SKM-1 treated with dmso at 0.1 percent for 144 hours (cell line): ENCODE results near the gene MYO1E.
A peak's percentile ranks its signal among the peaks of the same experiment; 100 is the strongest.
"Not testable (repeated sequence)": the region's sequence is repeated elsewhere in the genome, so short reads cannot be mapped to it uniquely, and the experiment has no call there.

Source experiments
- DNase-seq: peaks from one replicate; lab custom pipeline; 2025; ENCODE audit not compliant: unreplicated experiment; lab: John Stamatoyannopoulos, UW

Gene MYO1E

DNA sequence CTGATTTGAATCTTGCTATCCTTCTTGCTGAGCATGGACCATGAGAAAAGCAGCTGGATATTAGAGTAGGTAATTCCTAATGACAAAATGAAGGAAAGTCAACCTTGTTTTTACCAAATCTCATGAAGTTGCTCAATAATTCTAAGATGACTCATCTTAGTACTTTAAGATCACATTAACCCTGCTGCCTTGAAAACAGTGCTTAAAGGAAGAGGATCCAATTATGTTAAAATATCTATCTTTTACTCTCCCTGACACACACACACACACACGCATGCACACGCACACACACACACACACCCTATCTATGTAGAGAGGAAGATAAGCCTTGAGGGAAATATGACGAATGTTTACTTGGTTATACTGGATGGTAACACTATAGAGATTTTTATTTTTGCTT is 16.0 kb upstream of the MYO1E start:
- peak; percentile 34 for DNase-seq

DNA sequence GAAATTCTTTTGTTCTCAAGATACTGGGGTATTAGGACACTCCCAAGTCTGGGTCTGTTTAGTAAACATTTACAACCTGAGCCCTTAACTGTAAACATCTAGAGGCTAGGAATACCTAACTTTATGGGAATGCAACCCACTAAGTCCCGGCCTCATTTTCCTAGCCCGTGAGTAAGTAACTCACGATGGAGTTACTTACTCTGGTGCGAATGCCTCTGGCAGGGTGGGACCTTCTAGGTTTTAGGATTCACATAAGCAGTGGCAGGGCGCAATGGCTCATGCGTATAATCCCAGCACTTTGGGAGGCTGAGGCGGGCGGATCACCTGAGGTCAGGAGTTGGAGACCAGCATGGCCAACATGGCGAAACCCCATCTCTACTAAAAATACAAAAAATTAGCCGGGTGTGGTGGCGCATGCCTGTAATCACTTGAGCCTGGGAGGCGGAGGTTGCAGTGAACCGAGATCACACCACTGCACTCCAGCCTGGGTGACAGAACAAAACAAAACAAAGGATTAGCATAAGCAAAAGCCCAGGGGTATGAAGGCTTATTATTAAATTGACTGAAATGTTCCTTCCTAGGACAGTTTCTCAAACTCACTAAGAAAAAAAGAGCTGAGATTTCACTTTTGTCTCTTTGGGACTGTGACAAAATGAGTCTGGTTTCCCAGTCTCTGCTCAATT is 14.7 kb upstream of the MYO1E start:
- not testable (repeated sequence) for DNase-seq

DNA sequence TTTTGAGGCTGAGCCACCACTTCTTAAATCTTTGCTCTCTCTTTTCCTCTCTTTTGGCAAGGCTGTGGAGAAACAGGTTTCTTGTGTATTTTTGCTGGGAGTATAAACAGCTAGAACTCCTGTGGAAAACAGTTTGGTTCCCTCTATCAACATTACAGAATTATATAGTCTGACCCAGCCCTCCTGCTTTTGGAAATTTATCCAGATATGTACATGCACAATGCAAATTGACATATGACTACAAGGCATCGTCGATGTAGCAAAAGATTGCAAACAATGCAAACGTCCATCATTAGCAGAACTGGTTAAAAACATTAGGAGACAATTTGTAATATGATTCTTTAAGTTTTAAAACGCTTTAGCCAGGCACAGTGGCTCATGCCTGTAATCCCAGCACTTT is 12.5 kb upstream of the MYO1E start:
- no peak for DNase-seq

DNA sequence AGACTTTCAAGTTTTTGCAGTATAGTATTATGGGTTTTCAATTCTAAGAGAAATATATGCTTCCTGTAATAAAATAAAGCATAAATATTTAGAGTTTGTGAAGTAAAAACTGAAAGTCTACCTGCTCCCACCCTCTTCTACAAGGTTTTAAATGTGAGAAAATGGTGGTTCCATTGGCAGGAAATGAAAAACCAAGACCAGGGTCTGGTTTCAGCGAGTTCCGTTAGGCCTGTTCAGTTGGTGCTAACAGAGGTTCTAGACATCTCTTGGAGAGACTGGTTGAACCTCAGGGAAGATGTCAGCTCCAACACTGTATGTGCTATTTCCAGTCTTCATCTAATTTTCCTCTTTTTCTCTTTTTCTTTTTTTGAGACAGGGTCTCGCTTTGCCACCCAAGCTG is 11.8 kb upstream of the MYO1E start:
- no peak for DNase-seq

DNA sequence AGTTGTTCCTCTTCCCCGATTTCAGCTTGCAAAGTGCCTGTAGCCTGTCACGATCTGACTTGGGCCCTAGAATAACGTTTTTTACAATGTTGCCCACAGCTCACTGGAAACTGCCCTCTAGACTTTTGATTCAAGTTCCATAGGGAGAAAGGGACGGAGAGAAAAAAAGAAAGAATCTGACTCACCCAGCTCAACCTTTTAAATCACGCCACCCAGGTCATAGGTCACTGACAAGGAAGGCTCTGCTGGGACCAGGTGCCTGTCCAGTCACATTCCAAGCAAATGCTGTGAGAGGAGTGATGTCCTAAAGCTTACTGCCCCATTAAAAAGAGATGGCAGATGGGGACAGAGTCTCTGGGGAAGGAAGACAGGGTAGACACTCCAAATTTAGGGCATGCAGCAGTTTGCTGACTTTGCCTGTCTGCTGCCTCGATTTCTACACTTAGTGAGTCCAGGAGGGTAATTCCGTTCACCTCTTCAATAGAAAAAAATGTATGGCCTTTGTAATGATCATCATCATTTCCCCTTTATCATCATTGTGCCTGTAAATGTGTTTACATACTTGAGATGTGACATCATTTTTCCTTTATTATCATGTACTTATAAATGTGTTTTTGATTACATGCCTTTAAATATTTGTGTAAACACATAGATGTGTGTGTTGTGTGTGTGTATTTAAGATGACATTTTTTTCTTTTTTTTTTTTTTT is 8.4 kb upstream of the MYO1E start:
- no peak for DNase-seq

DNA sequence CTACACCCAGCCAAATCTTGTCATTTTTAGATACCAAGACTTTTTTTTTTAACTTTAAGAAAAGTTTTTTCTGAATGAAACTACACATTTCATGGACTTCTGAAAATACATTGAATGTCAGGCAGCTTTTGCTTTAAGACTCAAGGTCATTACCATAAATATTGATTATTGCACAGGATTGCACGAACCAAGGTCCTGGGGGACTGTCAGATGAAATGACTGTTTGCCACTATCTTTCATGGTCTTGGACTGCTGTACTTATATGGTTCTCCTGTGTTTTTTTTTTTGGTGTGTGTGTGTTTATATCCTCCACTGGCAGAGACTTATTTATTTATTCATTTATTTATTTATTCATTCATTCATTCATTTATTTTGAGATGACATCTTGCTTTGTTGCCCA is 6.9 kb upstream of the MYO1E start:
- no peak for DNase-seq

DNA sequence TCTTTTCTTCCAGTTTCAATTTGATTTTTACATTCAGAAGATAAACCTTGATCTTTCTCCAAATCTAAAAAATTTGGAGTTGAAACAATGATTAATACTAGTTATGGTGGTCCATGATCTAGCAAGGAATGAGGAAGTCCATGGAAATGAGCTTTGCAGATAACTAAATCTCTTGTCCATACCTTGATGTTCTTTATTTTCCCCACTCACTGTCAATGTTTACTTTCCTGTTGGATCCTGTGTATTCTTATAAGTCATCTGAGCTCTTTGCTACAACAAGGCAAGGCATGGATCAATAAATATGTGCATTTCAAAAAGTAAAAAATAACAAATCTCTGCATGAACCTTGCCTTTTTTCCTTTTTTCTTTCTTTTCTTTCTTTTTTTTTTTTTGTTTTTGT is 6.2 kb upstream of the MYO1E start:
- no peak for DNase-seq

DNA sequence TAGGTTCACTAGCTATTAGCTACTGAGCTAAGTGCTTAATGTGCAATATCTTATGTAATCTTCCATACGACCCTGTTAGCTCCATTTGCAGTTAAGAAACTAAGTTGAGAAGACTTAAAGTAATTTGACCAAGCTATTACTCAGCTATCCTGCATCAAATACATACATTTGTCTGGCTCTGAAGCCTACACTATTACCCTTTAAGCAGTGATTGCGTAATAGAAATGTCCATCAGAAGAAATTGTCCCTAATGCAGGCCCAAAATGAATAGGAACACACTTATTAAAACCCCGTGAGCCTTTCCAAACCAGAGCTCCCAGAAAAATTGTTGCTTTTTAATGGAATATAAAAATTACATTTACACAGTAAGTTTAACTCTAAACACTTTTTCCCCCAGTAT is 5.3 kb upstream of the MYO1E start:
- DNase-seq: no peak

DNA sequence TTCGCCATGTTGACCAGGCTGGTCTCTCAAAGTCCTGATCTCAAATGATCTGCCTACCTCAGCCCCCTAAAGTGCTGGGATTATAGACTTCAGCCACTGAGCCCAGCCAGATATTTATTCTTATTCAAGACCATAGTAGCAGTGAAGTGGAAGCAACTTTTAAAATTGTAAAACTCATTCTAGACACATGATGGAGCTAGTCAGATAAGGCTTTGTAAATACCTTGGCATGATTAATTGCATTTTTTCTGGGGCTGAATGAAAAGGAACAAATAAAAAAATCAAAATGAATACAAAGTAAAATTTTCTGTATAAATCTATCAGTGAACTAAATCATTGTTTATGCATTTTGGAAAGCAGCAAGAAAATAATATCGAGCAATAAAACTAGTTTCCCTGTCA is 4.1 kb upstream of the MYO1E start:
- no peak for DNase-seq

DNA sequence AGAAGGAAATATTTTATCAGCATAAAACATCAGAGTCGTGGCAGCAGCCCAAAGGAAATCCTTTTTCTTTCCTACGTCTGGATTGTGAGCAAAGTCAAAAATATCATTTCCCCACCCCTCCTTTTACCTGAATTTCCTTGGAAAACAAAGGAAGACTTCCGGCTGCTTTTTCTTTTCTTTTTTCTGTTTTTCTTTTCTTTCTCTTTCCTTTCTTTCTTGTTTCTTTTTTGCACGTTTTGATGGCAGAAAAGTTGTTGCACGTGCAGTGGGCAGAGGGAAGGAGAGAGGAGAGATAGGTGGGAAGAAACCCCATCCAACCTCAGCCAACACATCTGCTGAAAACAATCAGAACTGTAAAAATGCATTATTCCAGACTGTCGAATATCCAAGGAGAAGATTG is 544 bp upstream of the MYO1E start:
- no peak for DNase-seq

DNA sequence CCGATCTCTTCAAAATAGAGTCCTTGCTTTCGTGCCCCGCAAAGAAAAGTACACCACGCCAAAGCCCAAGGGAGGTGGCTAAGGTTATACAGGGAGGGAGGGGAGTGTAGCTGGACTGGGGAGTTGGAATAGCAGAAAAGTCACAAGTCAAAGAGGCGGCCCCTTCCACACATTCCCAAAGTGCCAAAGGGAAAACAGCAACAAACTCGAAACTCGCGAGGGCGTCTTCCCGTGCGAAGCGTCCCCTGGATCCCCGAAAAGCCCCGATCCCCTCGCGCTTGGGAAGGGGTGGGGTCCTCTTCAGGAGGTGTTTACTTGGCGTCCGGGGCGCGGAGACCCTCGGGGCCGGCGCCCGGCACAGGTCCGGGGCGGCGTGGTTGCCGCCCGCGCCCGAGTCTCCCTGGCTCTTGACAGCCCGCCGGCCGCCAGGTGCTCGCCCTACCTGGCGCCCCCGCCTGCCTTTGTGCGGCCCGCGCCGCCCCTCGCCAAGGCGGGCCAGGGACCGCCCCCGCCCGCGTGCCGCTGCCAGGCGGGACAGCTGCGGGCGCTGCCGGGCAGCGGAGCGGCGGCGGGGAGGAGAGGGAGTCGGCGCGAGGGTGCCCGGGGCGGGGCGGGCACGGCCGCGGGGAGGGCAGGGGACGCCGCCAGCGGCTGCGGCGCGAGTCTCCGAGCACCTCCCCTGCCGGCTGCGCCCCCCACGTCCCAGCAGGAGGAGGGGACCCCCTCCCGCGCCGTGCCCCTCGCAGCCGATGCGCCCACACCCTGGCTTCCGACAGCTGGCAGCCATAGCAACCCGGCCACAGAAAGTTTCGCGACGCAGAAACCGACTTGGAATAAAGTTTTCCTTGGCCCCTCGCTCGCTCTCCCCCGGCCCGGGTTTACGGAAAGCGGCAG is 966 bp downstream of the MYO1E start:
- DNase-seq: no peak

DNA sequence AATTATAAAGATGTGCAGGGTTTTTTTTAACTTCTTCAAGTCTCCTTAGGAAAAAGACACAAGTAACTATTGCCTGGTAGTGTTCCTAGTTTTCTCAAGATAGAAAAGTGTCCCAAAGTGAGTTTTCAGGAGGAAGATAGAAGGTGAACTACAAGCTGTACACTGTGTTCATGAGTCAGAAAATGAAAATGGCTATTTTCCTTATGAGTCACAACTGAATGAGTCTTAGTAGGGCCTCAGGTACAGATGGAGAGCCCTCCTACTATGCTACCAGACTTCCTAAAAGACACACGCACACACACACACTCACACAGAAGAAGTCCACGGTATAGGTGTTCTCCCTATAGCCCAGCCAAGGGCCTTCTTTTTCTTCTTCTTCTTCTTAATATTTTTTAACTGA is 3.1 kb downstream of the MYO1E start:
- no peak for DNase-seq

DNA sequence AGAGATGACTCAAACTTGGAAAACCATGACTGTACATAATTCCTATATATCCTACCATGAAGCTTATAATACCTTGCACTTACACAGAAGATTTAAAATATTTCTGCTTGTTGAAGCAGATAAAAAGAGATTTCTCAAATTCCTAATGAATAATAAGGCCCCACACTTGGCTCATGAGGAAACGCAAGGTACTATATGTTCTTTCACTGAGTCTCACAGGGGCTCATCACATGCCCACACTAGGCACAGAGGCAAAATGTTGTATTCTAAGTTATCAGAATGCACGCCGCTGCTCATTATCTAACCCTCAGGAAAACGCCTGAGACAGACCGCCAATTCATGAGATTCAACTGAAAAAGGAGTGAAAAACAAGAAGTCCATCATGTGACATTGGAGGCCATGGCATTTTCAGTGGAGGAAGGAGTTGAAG is 5.6 kb downstream of the MYO1E start:
- DNase-seq: no peak

DNA sequence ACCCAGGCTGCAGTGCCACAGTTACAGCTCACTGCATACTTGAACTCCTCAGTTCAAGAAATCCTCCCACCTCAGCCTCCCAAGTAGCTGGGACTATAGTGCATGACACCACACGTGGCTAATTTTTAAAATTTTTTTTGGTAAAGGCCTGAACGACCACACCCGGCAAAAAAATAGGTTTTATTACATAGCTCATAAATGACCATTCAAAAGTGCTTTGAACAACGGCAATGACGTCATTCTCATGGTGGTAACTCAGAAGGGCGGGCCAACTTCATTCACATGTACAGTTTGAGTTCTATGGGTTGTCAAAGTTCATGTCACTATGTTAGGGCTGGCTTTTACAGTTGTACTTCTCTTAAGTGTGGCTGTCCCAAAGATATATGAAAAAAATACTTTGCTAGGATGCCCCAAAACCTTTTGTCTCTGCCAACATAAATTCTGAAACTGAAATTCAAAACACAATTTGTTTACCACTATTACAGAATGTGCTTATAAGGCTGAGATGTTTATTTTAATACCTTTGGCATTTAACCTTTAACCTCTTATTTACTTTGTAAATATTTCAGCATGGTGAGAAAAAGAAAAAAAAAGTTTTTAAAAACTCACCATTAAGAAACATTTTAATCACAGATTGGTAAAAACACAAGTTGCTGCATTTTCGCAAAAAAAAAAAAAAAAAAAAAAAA is 6.2 kb downstream of the MYO1E start:
- no peak for DNase-seq

DNA sequence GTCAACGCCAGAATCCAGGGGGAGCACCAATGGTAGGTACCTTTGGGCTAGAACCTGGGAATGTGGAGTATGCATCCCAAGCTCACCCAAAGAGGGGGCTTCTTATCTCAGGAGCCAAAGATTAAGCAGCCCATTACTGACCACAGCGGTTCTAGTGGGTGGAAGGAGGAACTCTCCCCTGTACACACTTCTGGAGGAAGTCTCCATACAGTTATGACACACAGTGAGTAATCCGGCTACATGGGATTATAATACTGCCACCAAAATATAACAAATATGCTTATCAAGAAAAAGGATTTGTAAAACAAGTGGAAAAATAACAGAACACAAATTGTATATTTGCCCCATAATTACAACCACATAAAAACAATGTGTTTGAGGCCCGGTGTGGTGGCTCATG is 8.4 kb downstream of the MYO1E start:
- peak; percentile 24 for DNase-seq

DNA sequence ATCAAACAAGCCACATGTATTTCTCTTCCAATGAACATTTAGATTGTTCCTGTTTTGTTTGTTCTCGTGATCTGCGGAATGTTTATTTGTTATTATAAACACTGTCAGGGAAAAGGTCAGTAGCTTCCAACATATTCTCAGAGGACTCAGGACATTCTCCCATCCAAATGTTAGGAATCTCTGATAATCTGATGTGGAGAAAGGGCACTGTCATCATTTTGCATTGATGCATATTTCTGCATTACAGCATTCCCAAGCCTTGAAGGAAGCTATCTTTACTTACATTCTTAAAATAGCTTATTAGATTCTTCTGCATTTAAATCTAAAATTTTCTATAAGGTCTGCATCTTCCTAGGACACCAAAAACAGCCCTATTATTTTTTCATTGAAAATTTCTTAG is 10.3 kb downstream of the MYO1E start:
- no peak for DNase-seq

DNA sequence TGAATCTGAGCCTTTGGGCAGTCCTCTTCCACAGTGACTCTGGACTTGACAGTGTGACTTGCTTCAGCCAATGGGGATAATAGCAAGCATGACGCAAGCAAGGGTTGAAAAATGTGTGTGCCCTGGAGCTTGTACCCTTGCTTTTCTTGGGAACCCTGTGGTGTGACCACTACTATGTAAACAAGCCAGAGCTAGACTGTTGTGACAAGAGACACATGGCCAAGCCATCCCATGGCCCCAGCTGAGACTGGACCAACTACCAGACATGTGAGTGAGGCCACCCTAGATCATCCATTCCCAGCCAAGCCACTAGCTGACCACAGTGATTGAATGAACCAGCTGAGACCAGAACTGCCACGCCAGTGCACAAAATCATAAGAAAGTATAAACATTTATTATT is 11.8 kb downstream of the MYO1E start:
- no peak for DNase-seq

DNA sequence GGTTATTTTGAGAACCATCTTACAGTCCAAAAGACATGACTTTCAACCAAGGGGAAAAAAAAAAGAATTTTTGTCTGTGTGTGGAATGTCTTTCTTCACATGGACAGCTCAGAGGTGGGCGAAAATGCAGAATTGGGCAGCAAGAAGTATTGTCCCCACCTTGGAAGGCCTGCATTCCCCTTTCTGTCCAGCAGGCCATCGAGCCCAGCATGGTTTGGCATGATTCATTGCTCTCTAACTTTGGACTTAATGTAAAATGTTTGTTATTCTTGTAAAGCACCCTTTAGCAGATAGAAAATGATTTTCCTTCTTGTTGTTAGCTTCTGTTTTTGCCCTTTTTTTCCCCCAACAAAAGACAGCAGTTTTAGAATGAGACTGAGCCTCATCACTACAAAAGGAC is 12.4 kb downstream of the MYO1E start:
- no peak for DNase-seq

DNA sequence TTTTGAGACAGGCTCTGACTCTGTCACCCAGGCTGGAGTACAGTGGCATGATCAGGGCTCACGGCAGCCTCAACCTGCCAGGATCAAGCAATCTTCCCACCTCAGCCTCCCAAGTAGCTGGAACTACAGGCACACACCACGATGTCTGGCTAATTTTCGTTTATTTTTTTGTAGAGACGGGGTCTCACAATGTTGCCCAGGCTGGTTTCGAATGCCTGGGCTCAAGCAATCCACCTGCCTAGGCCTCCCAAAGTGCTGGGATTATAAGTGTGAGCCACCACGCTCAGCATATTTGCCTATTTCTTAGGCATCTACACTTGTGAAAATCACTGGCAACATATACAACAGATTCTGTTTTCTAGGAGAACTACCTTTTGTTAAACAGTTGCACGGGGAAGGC is 16.9 kb downstream of the MYO1E start:
- DNase-seq: no peak

DNA sequence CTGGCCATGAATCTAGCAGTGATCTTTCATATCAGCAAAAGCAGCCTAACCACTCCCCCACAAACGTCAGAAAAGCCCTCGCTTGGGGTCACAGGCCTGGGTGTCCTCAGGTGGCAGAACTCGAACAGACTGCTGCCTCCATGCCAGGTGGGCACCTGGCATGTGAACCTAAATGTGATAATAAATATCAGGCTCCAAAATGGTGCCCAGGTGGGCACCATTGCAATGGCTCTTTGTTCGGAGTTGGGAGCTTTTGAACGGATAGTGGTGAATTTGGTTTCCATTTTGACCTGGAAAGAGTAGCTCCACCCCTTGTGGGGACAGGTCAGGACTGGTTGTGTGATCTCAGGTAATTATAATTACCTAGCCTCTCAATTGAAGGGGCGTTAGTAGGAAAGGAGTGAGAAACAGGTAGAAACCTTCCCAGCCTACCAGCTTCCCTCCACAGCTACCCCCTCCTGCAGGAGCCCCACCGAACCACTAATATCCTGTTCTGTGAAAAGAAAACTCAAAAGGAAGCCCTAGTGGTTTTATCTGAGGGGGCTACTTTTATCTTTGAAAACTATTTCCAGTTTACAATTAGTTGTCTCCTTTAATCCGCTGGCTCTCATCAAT is 18.1 kb downstream of the MYO1E start:
- no peak for DNase-seq

DNA sequence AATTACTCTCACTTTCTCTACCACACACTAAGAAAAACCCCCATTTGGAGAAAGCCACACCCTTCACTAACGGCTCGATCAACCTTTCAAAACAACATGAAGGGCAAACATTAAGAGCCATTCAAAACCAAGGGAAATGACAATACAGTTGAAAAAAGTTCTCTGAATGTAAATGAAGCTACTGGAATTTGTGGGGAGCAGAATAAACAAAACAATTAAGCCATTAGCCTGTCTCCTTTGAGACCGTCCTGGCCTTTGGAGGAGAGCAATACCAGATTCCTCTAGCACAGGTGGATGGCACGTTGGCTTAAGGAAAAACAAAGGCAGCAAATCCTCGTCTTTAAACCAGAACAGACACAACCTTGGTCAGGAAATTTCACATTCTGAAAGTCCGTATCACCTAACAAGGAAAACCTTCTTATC is 18.7 kb downstream of the MYO1E start:
- no peak for DNase-seq
